Type B pancreatic cell (in vitro differentiated cells): ENCODE results near the gene MYO19. TPM values are rescaled to one million over a fixed set of nuclear protein-coding genes. Genes with fewer than 3 reads are reported as not detected.

Experiments used
- DNase-seq: peaks from one replicate; pipeline ENCODE4 v3.0.0; 2021; ENCODE audit warnings: mixed read lengths; ENCODE audit not compliant: unreplicated experiment; ENCODE audit errors: extremely low spot score
- H3K27ac Mint-ChIP-seq: 2 replicates; pipeline ENCODE4 v1.8.0; 2021; ENCODE audit warnings: mild to moderate bottlenecking, mixed read lengths
- H3K27me3 Mint-ChIP-seq: 2 replicates; pipeline ENCODE4 v1.8.0; 2021; ENCODE audit warnings: mixed read lengths
- H3K36me3 Mint-ChIP-seq: 2 replicates; pipeline ENCODE4 v1.8.0; 2021; ENCODE audit warnings: mixed read lengths
- H3K4me1 Mint-ChIP-seq: one replicate; pipeline ENCODE4 v1.8.0; 2021; ENCODE audit warnings: mixed read lengths; ENCODE audit not compliant: unreplicated experiment
- H3K4me3 Mint-ChIP-seq: 2 replicates; pipeline ENCODE4 v1.8.0; 2021; ENCODE audit warnings: mild to moderate bottlenecking, mixed read lengths
- H3K9me3 Mint-ChIP-seq: 2 replicates; pipeline ENCODE4 v1.8.0; 2021; ENCODE audit warnings: mixed read lengths
- CTCF ChIP-seq: fragments of 200-600 bp; sonication (generic); conservative IDR thresholded peaks from 2 replicates; pipeline ENCODE4 v1.5.0; 2021; ENCODE audit warnings: antibody characterized with exemption, mild to moderate bottlenecking
- total RNA-seq: library from RNA; stranded (reverse); gene quantifications from 2 replicates; pipeline ENCODE4 v1.2.1, GENCODE V29; 2021; ENCODE audit warnings: low replicate concordance

MYO19 gene
- total RNA-seq, 1 donor from 2014 or later, result 94.7 TPM

- Mint-ChIP-seq H3K27me3 (peaks cover 77% of the 10 kb centered on the region), H3K27ac (no peak overlapping the region), H3K36me3 (no peaks in the 10 kb centered on the region), H3K4me3 (no peak overlapping the region), H3K4me1 (no peaks in the 10 kb centered on the region), H3K9me3 (no peaks in the 10 kb centered on the region)
- DNase-seq, result no peak
- TF ChIP-seq CTCF, result no peak
Observed at GRCh38 chr17:36468903-36469635, 65.6 kb downstream of the MYO19 start.

GRCh38 chr17:36464765-36465088, 69.9 kb downstream of the MYO19 start:
- no peak for TF ChIP-seq CTCF
- H3K27ac Mint-ChIP-seq, result no peak overlapping the region
- H3K27me3 Mint-ChIP-seq, result peaks cover 80% of the 10 kb centered on the region
- H3K4me1 Mint-ChIP-seq, result no peaks in the 10 kb centered on the region
- no peak overlapping the region for H3K4me3 Mint-ChIP-seq
- no peaks in the 10 kb centered on the region for H3K9me3 Mint-ChIP-seq
- DNase-seq, result no peak
- no peaks in the 10 kb centered on the region for H3K36me3 Mint-ChIP-seq

DNA sequence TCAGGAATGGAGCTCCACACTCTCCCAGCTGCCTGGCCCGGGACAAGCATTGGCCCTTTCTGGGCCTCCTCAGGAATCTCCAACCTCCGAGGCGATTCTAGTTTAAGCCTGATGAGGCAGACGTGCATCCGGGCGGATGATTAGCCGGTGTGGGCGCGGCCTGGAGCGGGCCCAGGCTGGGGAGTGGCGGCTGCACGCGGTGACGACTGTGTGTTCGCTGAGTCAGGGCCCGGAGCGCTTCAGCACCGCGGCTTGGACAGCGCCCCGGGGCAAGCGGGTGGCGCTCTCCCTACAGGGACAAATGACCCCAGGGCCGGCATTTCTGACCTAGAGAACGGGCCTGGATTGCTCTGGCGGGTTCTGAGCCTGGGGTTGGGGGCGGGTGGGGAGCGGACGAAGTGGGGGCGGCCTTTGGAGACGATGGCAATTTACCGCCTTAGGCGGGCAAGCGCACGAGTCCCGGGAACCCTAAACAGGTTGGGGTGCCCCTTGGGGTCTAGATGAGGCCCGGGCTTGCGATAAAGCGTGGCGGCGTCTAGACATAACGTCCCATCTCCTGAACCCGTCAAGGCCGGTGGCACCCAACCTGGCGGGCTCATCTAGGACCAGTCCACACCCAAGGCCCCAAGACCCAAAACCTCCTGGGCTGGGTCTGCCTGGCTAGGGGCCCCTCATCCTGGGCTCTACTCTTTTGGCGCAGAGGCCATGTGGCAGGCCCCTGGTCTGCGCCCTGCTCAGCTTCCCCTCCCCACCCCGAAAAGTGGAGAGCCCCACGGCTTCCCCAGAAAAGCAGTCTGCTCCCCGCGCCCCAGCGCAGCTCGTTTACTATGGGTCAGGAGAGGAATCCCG, 70.5 kb downstream of the MYO19 start:
- Mint-ChIP-seq H3K27ac (no peak overlapping the region), H3K36me3 (no peaks in the 10 kb centered on the region), H3K4me3 (no peak overlapping the region), H3K4me1 (no peaks in the 10 kb centered on the region), H3K27me3 (peaks cover 80% of the 10 kb centered on the region), H3K9me3 (no peaks in the 10 kb centered on the region)
- peak; percentile 86 for DNase-seq
- no peak for TF ChIP-seq CTCF

DNA sequence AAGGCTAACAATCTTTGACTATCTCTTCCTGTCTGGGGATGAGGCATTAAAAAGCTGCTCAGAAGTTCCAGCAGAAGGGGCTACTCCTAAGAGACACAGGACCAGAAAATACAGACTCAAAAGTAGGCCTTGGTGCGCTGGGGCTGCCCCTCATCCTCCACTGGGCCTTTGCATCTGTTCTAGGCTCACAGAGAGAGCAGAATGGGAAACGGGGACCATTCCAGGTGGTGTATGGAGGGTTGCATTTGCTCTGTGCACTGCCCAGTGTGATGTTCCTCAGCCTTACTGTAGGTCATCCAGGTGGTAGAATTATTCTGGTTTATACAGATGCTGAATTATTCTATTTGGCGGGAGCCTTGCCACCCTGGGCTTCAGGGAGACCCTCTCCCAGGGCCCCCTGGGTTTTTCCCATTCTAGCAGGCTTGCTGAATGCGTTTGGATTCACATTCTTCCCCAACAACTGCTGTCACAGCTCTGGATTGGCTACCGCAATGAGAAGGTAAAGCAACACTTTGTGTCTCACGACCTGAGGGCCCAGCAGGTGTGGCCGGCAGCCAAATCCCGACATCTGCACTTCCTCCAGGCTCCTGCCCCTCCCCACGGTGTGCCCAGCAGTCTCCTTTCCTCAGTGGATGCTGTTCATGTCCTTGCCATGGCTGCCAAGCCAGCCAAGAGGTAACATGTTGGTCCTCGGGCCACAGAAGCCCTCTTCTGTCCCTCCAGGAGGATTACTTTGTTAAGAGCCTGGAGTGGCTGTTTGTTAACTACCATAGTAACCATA, 73.1 kb downstream of the MYO19 start:
- H3K27me3 Mint-ChIP-seq, result peaks cover 57% of the 10 kb centered on the region

More for the DNA sequence above, 73.1 kb downstream of the MYO19 start:
- no peaks in the 10 kb centered on the region for H3K9me3 Mint-ChIP-seq
- no peak for TF ChIP-seq CTCF
- DNase-seq, result no peak
- H3K36me3 Mint-ChIP-seq, result no peaks in the 10 kb centered on the region
- H3K4me1 Mint-ChIP-seq, result no peaks in the 10 kb centered on the region
- H3K27ac Mint-ChIP-seq, result no peak overlapping the region
- H3K4me3 Mint-ChIP-seq, result no peak overlapping the region
